ENCODE measurements around the gene TLCD4.

TLCD4 gene

DNA sequence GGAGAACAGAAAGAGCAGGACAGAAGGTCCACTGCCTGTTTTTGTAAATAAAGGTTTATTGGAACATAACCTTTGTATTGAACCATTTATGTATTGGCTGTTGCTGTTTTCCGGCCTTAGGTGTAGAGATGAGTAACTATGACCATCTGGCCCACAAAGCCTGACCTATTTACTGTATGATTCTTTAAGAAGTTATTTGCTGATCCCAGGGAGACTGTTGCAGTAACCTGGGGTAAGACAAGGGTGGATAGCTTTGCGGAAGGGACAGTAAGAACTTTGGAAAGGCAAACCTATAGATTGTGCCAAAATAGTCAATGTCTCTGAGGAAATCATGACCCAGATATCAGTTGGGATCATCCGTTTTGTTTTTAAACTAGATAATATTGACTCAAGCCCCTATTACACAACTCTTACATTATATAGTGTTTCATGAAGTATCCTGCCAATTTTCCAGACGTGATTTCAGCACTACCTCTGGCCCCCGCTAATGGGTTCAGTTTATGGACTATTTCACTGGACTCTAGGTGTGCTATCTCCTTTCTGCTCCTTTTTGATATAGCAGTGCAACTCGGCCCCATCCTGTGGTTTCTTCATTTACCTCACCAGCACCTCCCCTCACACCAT, 20.8 kb upstream of the TLCD4 start:
- no peak overlapping the region for H4K12ac ChIP-seq (ENCODE audit: low read depth, low read length)
- H3K4me1 ChIP-seq (ENCODE audit: control insufficient read depth in 1 of 2, insufficient read depth in 2 of 2, low read length in 2 of 2) = no peaks in the 10 kb centered on the region
- H2BK12ac ChIP-seq (ENCODE audit: low read length) = no peak overlapping the region
- H3K79me1 ChIP-seq (ENCODE audit: low read length) = no peaks in the 10 kb centered on the region
- no peak overlapping the region for H3K9ac ChIP-seq (ENCODE audit: low read length)
- no peak overlapping the region for H3K18ac ChIP-seq (ENCODE audit: low read length)
- H3K36me3 ChIP-seq (ENCODE audit: control insufficient read depth in 1 of 2, insufficient read depth in 2 of 2, low read length in 2 of 2) = no peaks in the 10 kb centered on the region
- H3K4ac ChIP-seq (ENCODE audit: low read depth, low read length) = no peak overlapping the region
- H2AK5ac ChIP-seq (ENCODE audit: low read length) = no peak overlapping the region
- no peak overlapping the region for H4K8ac ChIP-seq (ENCODE audit: low read depth, low read length)
- no peak overlapping the region for H2BK120ac ChIP-seq (ENCODE audit: insufficient read depth, low read length, poor library complexity)
- H3K14ac ChIP-seq (ENCODE audit: low read length) = no peak overlapping the region
- H2BK5ac ChIP-seq (ENCODE audit: low read depth, low read length, poor library complexity) = no peak overlapping the region
- H3K27me3 ChIP-seq (ENCODE audit: insufficient read depth, low read length) = no peaks in the 10 kb centered on the region
- no peaks in the 10 kb centered on the region for H3K79me2 ChIP-seq (ENCODE audit: control insufficient read depth, insufficient read depth, low read length, poor library complexity)
- no peak overlapping the region for H2AFZ ChIP-seq (ENCODE audit: insufficient read depth, low read length, poor library complexity)
- WGBS (ENCODE audit: extremely low coverage, insufficient coverage, insufficient read length) = no CpG with 5 or more reads among the region's 6 CpGs
- no peak overlapping the region for H3K4me3 ChIP-seq (ENCODE audit: low read depth, low read length)
- H3K9me3 ChIP-seq (ENCODE audit: insufficient read depth, low read depth, low read length) = peaks cover 2% of the 10 kb centered on the region
- H3K23ac ChIP-seq (ENCODE audit: low read length) = no peak overlapping the region
- peak; percentile 10 to 49 for DNase-seq
- H4K91ac ChIP-seq (ENCODE audit: low read depth, low read length) = no peak overlapping the region
- H3K4me2 ChIP-seq (ENCODE audit: low read length) = no peak overlapping the region
- H3K27ac ChIP-seq (ENCODE audit: low read depth, low read length) = no peak overlapping the region

DNA sequence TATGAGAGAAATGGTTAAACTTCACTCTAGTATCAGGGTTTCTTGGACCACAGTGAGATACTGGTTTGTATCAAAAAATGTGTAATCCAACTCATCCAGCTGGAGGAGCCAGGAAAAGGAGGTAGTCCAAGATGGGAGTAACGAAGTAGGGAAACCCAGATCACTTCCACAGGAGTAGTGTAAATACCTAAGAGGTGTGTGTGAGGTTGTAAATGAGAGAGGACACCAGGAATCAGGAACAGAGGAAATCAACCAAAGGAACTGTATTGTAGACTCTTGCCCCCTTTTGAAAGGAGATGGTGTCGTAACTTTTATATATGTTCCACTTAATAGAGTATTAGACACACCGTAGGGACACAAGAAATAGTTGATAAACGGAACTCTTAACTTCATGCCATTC, 19.7 kb upstream of the TLCD4 start:
- no peak overlapping the region for H3K4me2 ChIP-seq (ENCODE audit: low read length)
- H2BK5ac ChIP-seq (ENCODE audit: low read depth, low read length, poor library complexity) = no peak overlapping the region
- H3K9me3 ChIP-seq (ENCODE audit: insufficient read depth, low read depth, low read length) = no peaks in the 10 kb centered on the region
- no peaks in the 10 kb centered on the region for H3K4me1 ChIP-seq (ENCODE audit: control insufficient read depth in 1 of 2, insufficient read depth in 2 of 2, low read length in 2 of 2)
- no peak overlapping the region for H3K9ac ChIP-seq (ENCODE audit: low read length)
- no peak overlapping the region for H3K18ac ChIP-seq (ENCODE audit: low read length)
- H3K36me3 ChIP-seq (ENCODE audit: control insufficient read depth in 1 of 2, insufficient read depth in 2 of 2, low read length in 2 of 2) = no peaks in the 10 kb centered on the region
- no peak overlapping the region for H3K23ac ChIP-seq (ENCODE audit: low read length)
- H4K8ac ChIP-seq (ENCODE audit: low read depth, low read length) = no peak overlapping the region
- H3K27me3 ChIP-seq (ENCODE audit: insufficient read depth, low read length) = no peaks in the 10 kb centered on the region
- H3K27ac ChIP-seq (ENCODE audit: low read depth, low read length) = no peak overlapping the region
- no peak overlapping the region for H4K91ac ChIP-seq (ENCODE audit: low read depth, low read length)
- no peak overlapping the region for H3K14ac ChIP-seq (ENCODE audit: low read length)
- no peaks in the 10 kb centered on the region for H3K79me1 ChIP-seq (ENCODE audit: low read length)
- H2AFZ ChIP-seq (ENCODE audit: insufficient read depth, low read length, poor library complexity) = no peak overlapping the region
- no peak overlapping the region for H2BK12ac ChIP-seq (ENCODE audit: low read length)
- no peak overlapping the region for H2BK120ac ChIP-seq (ENCODE audit: insufficient read depth, low read length, poor library complexity)
- no peak overlapping the region for H4K12ac ChIP-seq (ENCODE audit: low read depth, low read length)
- H2AK5ac ChIP-seq (ENCODE audit: low read length) = no peak overlapping the region
- DNase-seq = no peak
- no CpG with 5 or more reads among the region's 4 CpGs for WGBS (ENCODE audit: extremely low coverage, insufficient coverage, insufficient read length)
- no peak overlapping the region for H3K4me3 ChIP-seq (ENCODE audit: low read depth, low read length)
- no peaks in the 10 kb centered on the region for H3K79me2 ChIP-seq (ENCODE audit: control insufficient read depth, insufficient read depth, low read length, poor library complexity)
- no peak overlapping the region for H3K4ac ChIP-seq (ENCODE audit: low read depth, low read length)

DNA sequence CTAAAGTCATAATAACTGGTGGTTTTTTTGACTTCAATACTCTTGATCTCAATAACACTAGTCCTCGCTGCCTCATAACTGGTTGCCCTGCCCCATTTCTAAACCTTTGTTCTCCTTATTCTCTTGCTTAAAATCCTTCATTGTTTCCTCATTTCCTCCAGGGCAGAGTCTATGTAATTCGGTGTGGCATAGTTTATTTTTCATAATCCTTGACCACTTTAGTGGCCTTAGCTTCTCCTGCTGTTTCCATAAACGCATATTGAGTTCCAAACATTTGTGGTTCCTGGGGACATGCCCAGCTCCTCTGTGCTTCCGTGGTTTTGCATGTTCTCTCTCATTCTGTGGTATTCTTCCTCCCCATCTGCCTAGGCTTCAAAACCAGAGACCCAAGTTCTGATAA, 19.0 kb upstream of the TLCD4 start:
- Histone ChIP-seq H3K4me3 (ENCODE audit: low read depth, low read length) (no peak overlapping the region), H2AFZ (ENCODE audit: insufficient read depth, low read length, poor library complexity) (no peak overlapping the region), H3K4me1 (ENCODE audit: control insufficient read depth in 1 of 2, insufficient read depth in 2 of 2, low read length in 2 of 2) (no peaks in the 10 kb centered on the region), H2BK5ac (ENCODE audit: low read depth, low read length, poor library complexity) (no peak overlapping the region), H3K4ac (ENCODE audit: low read depth, low read length) (no peak overlapping the region), H3K4me2 (ENCODE audit: low read length) (no peak overlapping the region), H3K23ac (ENCODE audit: low read length) (no peak overlapping the region), H3K79me2 (ENCODE audit: control insufficient read depth, insufficient read depth, low read length, poor library complexity) (no peaks in the 10 kb centered on the region), H4K91ac (ENCODE audit: low read depth, low read length) (no peak overlapping the region), H3K36me3 (ENCODE audit: control insufficient read depth in 1 of 2, insufficient read depth in 2 of 2, low read length in 2 of 2) (no peaks in the 10 kb centered on the region), H3K9me3 (ENCODE audit: insufficient read depth, low read depth, low read length) (no peaks in the 10 kb centered on the region), H3K9ac (ENCODE audit: low read length) (no peak overlapping the region), H3K27me3 (ENCODE audit: insufficient read depth, low read length) (no peaks in the 10 kb centered on the region), H2AK5ac (ENCODE audit: low read length) (no peak overlapping the region), H2BK120ac (ENCODE audit: insufficient read depth, low read length, poor library complexity) (no peak overlapping the region), H3K79me1 (ENCODE audit: low read length) (no peaks in the 10 kb centered on the region), H3K18ac (ENCODE audit: low read length) (no peak overlapping the region), H4K8ac (ENCODE audit: low read depth, low read length) (no peak overlapping the region), H2BK12ac (ENCODE audit: low read length) (no peak overlapping the region), H3K27ac (ENCODE audit: low read depth, low read length) (no peak overlapping the region), H3K14ac (ENCODE audit: low read length) (no peak overlapping the region), H4K12ac (ENCODE audit: low read depth, low read length) (no peak overlapping the region)
- no peak for DNase-seq
- no CpG with 5 or more reads among the region's 4 CpGs for WGBS (ENCODE audit: extremely low coverage, insufficient coverage, insufficient read length)

DNA sequence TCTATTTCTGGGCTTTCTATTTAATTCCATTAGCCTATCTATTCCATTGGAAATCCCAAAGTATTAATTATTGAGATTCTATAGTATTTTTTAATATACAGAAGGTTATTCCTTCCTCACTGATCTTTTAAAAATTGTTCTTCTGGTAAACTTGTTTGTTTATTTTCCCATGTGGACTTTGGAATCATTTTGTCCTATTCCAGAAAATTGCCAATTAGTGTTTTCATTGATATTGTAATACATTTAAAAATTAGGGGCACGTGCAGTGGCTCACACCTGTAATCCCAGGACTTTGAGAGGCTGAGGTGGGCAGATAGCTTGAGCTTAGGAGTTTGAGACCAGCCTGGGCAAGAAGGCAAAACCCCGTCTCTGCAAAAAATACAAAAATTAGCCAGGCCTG, 8.4 kb upstream of the TLCD4 start:
- Histone ChIP-seq H2BK120ac (ENCODE audit: insufficient read depth, low read length, poor library complexity) (no peak overlapping the region), H3K4me2 (ENCODE audit: low read length) (no peak overlapping the region), H3K4me3 (ENCODE audit: low read depth, low read length) (no peak overlapping the region), H3K9me3 (ENCODE audit: insufficient read depth, low read depth, low read length) (no peaks in the 10 kb centered on the region), H4K12ac (ENCODE audit: low read depth, low read length) (no peak overlapping the region), H4K91ac (ENCODE audit: low read depth, low read length) (no peak overlapping the region), H3K4me1 (ENCODE audit: control insufficient read depth in 1 of 2, insufficient read depth in 2 of 2, low read length in 2 of 2) (no peaks in the 10 kb centered on the region), H2AFZ (ENCODE audit: insufficient read depth, low read length, poor library complexity) (no peak overlapping the region), H3K79me1 (ENCODE audit: low read length) (no peaks in the 10 kb centered on the region), H3K23ac (ENCODE audit: low read length) (no peak overlapping the region), H3K79me2 (ENCODE audit: control insufficient read depth, insufficient read depth, low read length, poor library complexity) (no peaks in the 10 kb centered on the region), H3K18ac (ENCODE audit: low read length) (no peak overlapping the region), H2AK5ac (ENCODE audit: low read length) (no peak overlapping the region), H2BK5ac (ENCODE audit: low read depth, low read length, poor library complexity) (no peak overlapping the region), H2BK12ac (ENCODE audit: low read length) (no peak overlapping the region), H3K36me3 (ENCODE audit: control insufficient read depth in 1 of 2, insufficient read depth in 2 of 2, low read length in 2 of 2) (no peaks in the 10 kb centered on the region), H3K4ac (ENCODE audit: low read depth, low read length) (no peak overlapping the region), H3K14ac (ENCODE audit: low read length) (no peak overlapping the region), H3K9ac (ENCODE audit: low read length) (no peak overlapping the region), H3K27ac (ENCODE audit: low read depth, low read length) (no peak overlapping the region), H3K27me3 (ENCODE audit: insufficient read depth, low read length) (no peaks in the 10 kb centered on the region), H4K8ac (ENCODE audit: low read depth, low read length) (no peak overlapping the region)
- no peak for DNase-seq
- no CpG with 5 or more reads among the region's 2 CpGs for WGBS (ENCODE audit: extremely low coverage, insufficient coverage, insufficient read length)

Measured in trophoblast cell (in vitro differentiated cells and primary cell).